Activated naive CD8-positive, alpha-beta T cell treated with anti-CD3 and anti-CD28 coated beads, Interleukin-2, amount 10 ng/mL, durations not matched to agents 7 days and 5 days (primary cell): ENCODE measurements around the gene CNN2. TPM values are rescaled to one million over a fixed set of nuclear protein-coding genes. Genes with fewer than 3 reads are reported as not detected.
A peak's percentile ranks its signal among the peaks of the same experiment; 100 is the strongest.

Experiments used
- ATAC-seq: fragments of 150-1000 bp; cut with Tn5 transposase; one replicate; pipeline ENCODE4 v1.10.0; 2021; ENCODE audit warnings: low read depth, moderate library complexity
- POLR2A ChIA-PET: fragments of 350-600 bp; sonication (Branson Sonifier 250); formaldehyde crosslinking; loops from one replicate; lab custom pipeline; 2021; ENCODE audit warnings: antibody characterized with exemption; lab: Charles Lee
- DNase-seq: peaks from one replicate; pipeline ENCODE4 v3.0.0; 2021
- H3K27ac Mint-ChIP-seq: one replicate; pipeline ENCODE4 v1.8.0; 2022; ENCODE audit warnings: mild to moderate bottlenecking, mixed read lengths
- H3K27me3 Mint-ChIP-seq: one replicate; pipeline ENCODE4 v1.8.0; 2022; ENCODE audit warnings: mild to moderate bottlenecking, moderate library complexity, mixed read lengths
- H3K36me3 Mint-ChIP-seq: one replicate; pipeline ENCODE4 v1.8.0; 2021; ENCODE audit warnings: mild to moderate bottlenecking, mixed read lengths
- H3K4me1 Mint-ChIP-seq: one replicate; pipeline ENCODE4 v1.8.0; 2021; ENCODE audit warnings: mixed read lengths
- H3K4me3 Mint-ChIP-seq: one replicate; pipeline ENCODE4 v1.8.0; 2022; ENCODE audit warnings: mild to moderate bottlenecking, moderate library complexity, mixed read lengths
- H3K9me3 Mint-ChIP-seq: one replicate; pipeline ENCODE4 v1.8.0; 2021; ENCODE audit warnings: mixed read lengths
- total RNA-seq, 2 experiments: library from RNA; stranded (reverse); gene quantifications; one replicate each; pipeline ENCODE4 v1.2.3, GENCODE V29; 2021

The CNN2 gene
- total RNA-seq, 2 experiments from 2014 or later, result 340 to 353 TPM

GRCh38 chr19:1055886-1056620 lies 29.6 kb downstream of the CNN2 start:
- no peak overlapping the region for H3K4me3 Mint-ChIP-seq
- DNase-seq, result no peak
- peak overlapping the region; percentile 58 for H3K27ac Mint-ChIP-seq
- H3K27me3 Mint-ChIP-seq, result no peaks in the 10 kb centered on the region
- peaks cover 4% of the 10 kb centered on the region for H3K4me1 Mint-ChIP-seq
- POLR2A ChIA-PET, result interaction anchor here (0.6 to 1.1 kb wide), 4 partner anchors 9 to 26 kb away, joined by 3 to 4 read pairs (median 3); no protein-coding TSS in a partner anchor
- peaks cover 48% of the 10 kb centered on the region for H3K36me3 Mint-ChIP-seq
- ATAC-seq, result no peak
- H3K9me3 Mint-ChIP-seq, result peaks cover 13% of the 10 kb centered on the region

- H3K4me3 Mint-ChIP-seq, result no peak overlapping the region
- H3K27ac Mint-ChIP-seq, result peak overlapping the region; percentile 60
- DNase-seq (no peak), ATAC-seq (peak; percentile 54)
- no peaks in the 10 kb centered on the region for H3K27me3 Mint-ChIP-seq
- peaks cover 1% of the 10 kb centered on the region for H3K4me1 Mint-ChIP-seq
- H3K36me3 Mint-ChIP-seq, result peaks cover 46% of the 10 kb centered on the region
- peaks cover 13% of the 10 kb centered on the region for H3K9me3 Mint-ChIP-seq
- POLR2A ChIA-PET, result interaction anchor here (0.6 to 2.2 kb wide), 5 partner anchors 8 to 18 kb away, joined by 3 to 16 read pairs (median 3); partner anchors contain the start of genes ABCA7 and ARHGAP45
These were observed 30.9 kb downstream of the CNN2 start for GRCh38 chr19:1057176-1057855.

DNA sequence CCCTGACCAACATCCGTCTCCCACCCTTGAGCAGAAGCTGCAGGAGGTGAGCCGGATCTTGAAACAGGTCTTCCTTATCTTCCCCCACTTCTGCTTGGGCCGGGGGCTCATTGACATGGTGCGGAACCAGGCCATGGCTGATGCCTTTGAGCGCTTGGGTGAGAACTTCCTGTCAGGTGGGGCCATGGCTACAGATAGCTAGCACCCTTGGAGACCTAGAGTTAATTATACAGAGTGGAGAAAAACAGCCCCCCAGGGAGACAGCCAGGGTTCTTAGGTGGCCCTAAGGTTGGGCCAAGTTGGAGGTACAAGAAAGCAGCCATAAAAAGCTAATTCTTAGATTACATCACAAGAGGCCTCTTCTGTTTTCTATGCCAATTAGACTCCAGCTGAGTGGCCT lies 31.7 kb downstream of the CNN2 start:
- H3K4me3 Mint-ChIP-seq, result no peak overlapping the region
- no peak for DNase-seq
- no peaks in the 10 kb centered on the region for H3K27me3 Mint-ChIP-seq
- H3K36me3 Mint-ChIP-seq, result peaks cover 48% of the 10 kb centered on the region
- no peak overlapping the region for H3K27ac Mint-ChIP-seq
- peaks cover 13% of the 10 kb centered on the region for H3K9me3 Mint-ChIP-seq
- POLR2A ChIA-PET, result interaction anchor here (1.2 to 2.2 kb wide), 3 partner anchors 9 to 17 kb away, joined by 3 to 16 read pairs (median 6); partner anchors contain the start of gene ARHGAP45
- ATAC-seq, result no peak
- no peaks in the 10 kb centered on the region for H3K4me1 Mint-ChIP-seq

- ATAC-seq (no peak), DNase-seq (no peak)
- Mint-ChIP-seq H3K9me3 (peaks cover 13% of the 10 kb centered on the region), H3K4me1 (peaks cover 9% of the 10 kb centered on the region), H3K36me3 (peaks cover 50% of the 10 kb centered on the region), H3K27ac (no peak overlapping the region), H3K4me3 (no peak overlapping the region), H3K27me3 (no peaks in the 10 kb centered on the region)
- POLR2A ChIA-PET, result no interaction called here
These were observed 34.3 kb downstream of the CNN2 start for GRCh38 chr19:1060689-1061088.

GRCh38 chr19:1061987-1062386 lies 35.6 kb downstream of the CNN2 start:
- peak overlapping the region; percentile 42 for H3K27ac Mint-ChIP-seq
- H3K27me3 Mint-ChIP-seq, result no peaks in the 10 kb centered on the region
- peaks cover 38% of the 10 kb centered on the region for H3K36me3 Mint-ChIP-seq
- peaks cover 11% of the 10 kb centered on the region for H3K4me1 Mint-ChIP-seq
- DNase-seq (no peak), ATAC-seq (no peak)
- POLR2A ChIA-PET, result no interaction called here
- H3K4me3 Mint-ChIP-seq, result no peak overlapping the region
- H3K9me3 Mint-ChIP-seq, result peaks cover 7% of the 10 kb centered on the region

GRCh38 chr19:1062387-1063029 lies 36.1 kb downstream of the CNN2 start:
- ATAC-seq (no peak), DNase-seq (no peak)
- H3K27ac Mint-ChIP-seq, result peak overlapping the region; percentile 42
- POLR2A ChIA-PET, result no interaction called here
- no peaks in the 10 kb centered on the region for H3K27me3 Mint-ChIP-seq
- peaks cover 3% of the 10 kb centered on the region for H3K9me3 Mint-ChIP-seq
- H3K36me3 Mint-ChIP-seq, result peaks cover 32% of the 10 kb centered on the region
- H3K4me1 Mint-ChIP-seq, result peaks cover 11% of the 10 kb centered on the region
- H3K4me3 Mint-ChIP-seq, result no peak overlapping the region

DNA sequence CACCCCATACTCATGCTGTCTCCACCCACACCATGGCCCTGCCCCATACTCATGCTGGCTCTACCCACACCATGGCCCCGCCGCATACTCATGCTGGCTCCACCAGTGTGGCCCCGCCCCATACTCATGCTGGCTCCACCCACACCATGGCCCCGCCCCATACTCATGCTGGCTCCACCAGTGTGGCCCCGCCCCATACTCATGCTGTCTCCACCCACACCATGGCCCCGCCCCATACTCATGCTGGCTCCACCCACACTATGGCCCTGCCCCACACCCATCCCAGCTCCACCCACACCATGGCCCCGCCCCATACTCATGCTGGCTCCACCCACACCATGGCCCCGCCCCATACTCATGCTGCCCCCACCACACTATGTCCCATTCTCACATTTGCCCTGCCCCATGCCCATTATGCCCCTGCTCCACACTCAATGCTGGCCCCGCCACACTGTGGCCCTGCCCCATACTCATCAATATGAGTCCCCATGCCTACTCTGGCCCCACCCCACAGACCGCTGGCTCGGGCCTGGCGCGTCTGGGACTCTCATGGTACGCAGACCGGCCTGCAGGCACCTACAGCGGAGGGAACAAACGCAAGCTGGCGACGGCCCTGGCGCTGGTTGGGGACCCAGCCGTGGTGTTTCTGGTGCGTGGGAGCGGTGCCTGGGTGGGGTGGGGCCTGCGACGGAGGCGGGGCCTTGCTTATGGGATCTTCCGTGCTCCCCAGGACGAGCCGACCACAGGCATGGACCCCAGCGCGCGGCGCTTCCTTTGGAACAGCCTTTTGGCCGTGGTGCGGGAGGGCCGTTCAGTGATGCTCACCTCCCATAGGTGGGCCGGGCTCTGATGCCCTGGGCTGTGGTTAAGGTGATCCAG lies 36.9 kb downstream of the CNN2 start:
- DNase-seq (peak; percentile 63), ATAC-seq (no peak)
- peaks cover 11% of the 10 kb centered on the region for H3K4me1 Mint-ChIP-seq
- H3K27me3 Mint-ChIP-seq, result no peaks in the 10 kb centered on the region
- H3K36me3 Mint-ChIP-seq, result peaks cover 25% of the 10 kb centered on the region
- no peak overlapping the region for H3K27ac Mint-ChIP-seq
- no peak overlapping the region for H3K4me3 Mint-ChIP-seq
- POLR2A ChIA-PET, result interaction anchor here (19.6 kb wide), 1 partner anchor 20 kb away, joined by 644 read pairs; no protein-coding TSS in a partner anchor
- no peaks in the 10 kb centered on the region for H3K9me3 Mint-ChIP-seq

GRCh38 chr19:1063909-1064660 lies 37.7 kb downstream of the CNN2 start:
- H3K4me1 Mint-ChIP-seq, result peaks cover 18% of the 10 kb centered on the region
- ATAC-seq (no peak), DNase-seq (peak; percentile 35)
- peak overlapping the region; percentile 38 for H3K27ac Mint-ChIP-seq
- H3K4me3 Mint-ChIP-seq, result no peak overlapping the region
- peaks cover 27% of the 10 kb centered on the region for H3K36me3 Mint-ChIP-seq
- H3K27me3 Mint-ChIP-seq, result no peaks in the 10 kb centered on the region
- POLR2A ChIA-PET, result interaction anchor here (0.9 to 19.6 kb wide), 7 partner anchors 16 to 171 kb away, joined by 3 to 644 read pairs (median 52); partner anchors contain the start of genes ABCA7, CNN2, MED16 and RNU6-2
- no peaks in the 10 kb centered on the region for H3K9me3 Mint-ChIP-seq

DNA sequence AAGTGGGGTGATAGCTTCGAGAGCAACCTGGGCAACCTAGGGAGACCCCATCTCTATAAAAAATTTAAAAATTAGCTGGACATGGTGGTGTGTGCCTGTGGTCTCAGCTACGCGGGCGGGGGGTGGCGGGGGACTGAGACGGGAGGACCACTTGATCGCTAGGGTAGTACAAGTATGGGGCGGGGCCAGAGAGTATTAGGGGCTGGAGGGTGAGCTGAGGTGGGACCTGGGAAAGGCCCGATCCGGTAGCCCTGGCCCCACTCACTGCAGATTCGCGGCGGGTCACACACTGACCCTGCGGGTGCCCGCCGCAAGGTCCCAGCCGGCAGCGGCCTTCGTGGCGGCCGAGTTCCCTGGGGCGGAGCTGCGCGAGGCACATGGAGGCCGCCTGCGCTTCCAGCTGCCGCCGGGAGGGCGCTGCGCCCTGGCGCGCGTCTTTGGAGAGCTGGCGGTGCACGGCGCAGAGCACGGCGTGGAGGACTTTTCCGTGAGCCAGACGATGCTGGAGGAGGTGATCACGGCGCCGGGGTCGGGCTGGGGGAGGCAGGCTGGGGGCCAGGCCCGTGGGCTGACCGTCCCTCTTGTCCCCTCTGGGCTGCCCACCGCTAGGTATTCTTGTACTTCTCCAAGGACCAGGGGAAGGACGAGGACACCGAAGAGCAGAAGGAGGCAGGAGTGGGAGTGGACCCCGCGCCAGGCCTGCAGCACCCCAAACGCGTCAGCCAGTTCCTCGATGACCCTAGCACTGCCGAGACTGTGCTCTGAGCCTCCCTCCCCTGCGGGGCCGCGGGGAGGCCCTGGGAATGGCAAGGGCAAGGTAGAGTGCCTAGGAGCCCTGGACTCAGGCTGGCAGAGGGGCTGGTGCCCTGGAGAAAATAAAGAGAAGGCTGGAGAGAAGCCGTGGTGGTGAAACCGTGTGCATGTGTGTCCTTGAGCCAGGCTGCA lies 38.5 kb downstream of the CNN2 start:
- POLR2A ChIA-PET, result interaction anchor here (0.7 to 19.6 kb wide), 10 partner anchors 10 to 172 kb away, joined by 3 to 644 read pairs (median 7); partner anchors contain the start of genes ABCA7, CNN2, MED16 and RNU6-2
- Mint-ChIP-seq H3K27me3 (no peaks in the 10 kb centered on the region), H3K27ac (peak overlapping the region; percentile 69), H3K9me3 (no peaks in the 10 kb centered on the region), H3K4me1 (peaks cover 20% of the 10 kb centered on the region), H3K36me3 (peaks cover 24% of the 10 kb centered on the region), H3K4me3 (peak overlapping the region; percentile 61)
- DNase-seq, result peak; percentile 83
- peak; percentile 39 for ATAC-seq

GRCh38 chr19:1065606-1066109 lies 39.2 kb downstream of the CNN2 start:
- Mint-ChIP-seq H3K27me3 (no peaks in the 10 kb centered on the region), H3K36me3 (peaks cover 23% of the 10 kb centered on the region), H3K27ac (peak overlapping the region; percentile 78), H3K4me1 (peaks cover 22% of the 10 kb centered on the region), H3K4me3 (peak overlapping the region; percentile 69), H3K9me3 (no peaks in the 10 kb centered on the region)
- POLR2A ChIA-PET, result interaction anchor here (1.2 to 19.6 kb wide), 9 partner anchors 10 to 173 kb away, joined by 3 to 644 read pairs (median 12); partner anchors contain the start of genes ABCA7, CNN2, GPX4 and MED16
- DNase-seq (no peak), ATAC-seq (no peak)
